Measurements from ENCODE around the gene FDPS. TPM values are rescaled to one million over a fixed set of nuclear protein-coding genes. Genes with fewer than 3 reads are reported as not detected.

Gene FDPS
- total RNA-seq, 1 experiment from 2014 or later, result 298 TPM

DNA sequence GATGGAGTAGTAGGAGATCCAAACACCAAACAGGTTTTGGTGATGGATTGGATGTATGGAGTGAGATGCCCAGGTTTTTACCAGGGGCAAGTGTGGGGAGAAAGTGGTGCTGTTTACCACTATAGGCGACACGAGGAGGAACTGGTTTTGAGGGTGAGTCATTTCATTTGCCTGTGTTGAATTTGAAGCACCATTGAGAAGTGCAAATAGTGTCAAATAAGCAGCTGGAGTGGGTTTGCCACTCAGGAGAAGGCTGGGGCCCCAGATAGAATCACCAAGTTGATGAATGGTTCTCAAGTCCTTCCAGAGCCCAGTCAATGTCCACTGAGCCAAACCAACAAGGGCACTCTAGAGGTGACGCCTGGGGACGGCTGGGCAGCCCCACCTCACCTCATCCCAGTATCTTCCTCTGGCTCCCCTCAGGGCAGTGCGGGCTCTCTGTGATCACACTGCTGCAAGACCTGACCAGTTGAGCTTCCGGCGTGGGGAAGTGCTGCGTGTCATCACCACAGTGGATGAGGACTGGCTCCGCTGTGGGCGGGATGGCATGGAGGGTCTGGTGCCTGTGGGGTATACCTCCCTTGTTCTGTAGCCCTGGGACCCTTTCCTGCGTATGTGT lies 21.4 kb downstream of the FDPS start:
- H3K27ac ChIP-seq (ENCODE audit: low read length), result no peak overlapping the region
- DNase-seq, result no peak
- H3K79me2 ChIP-seq (ENCODE audit: low read length), result peaks cover 3% of the 10 kb centered on the region; the same call in 1 of the 2 replicates
- H2AFZ ChIP-seq (ENCODE audit: low read length), result no peak overlapping the region
- no peaks in the 10 kb centered on the region for H3K27me3 ChIP-seq (ENCODE audit: low read length)
- no peaks in the 10 kb centered on the region for H3K9me3 ChIP-seq (ENCODE audit: low read length)
- H3K9me2 ChIP-seq (replicated peaks; ENCODE audit: insufficient read depth, low read length), result no peaks in the 10 kb centered on the region
- H3K4me3 ChIP-seq (ENCODE audit: low read length), result no peak overlapping the region
- H4K20me1 ChIP-seq (ENCODE audit: insufficient read depth, low read depth, low read length), result no peaks in the 10 kb centered on the region
- H3K36me3 ChIP-seq (ENCODE audit: insufficient read depth, low read length), result peaks cover 26% of the 10 kb centered on the region; the same call in 1 of the 2 replicates
- H3K4me2 ChIP-seq (ENCODE audit: low read depth, low read length, poor library complexity, severe bottlenecking), result no peak overlapping the region
- H3K4me1 ChIP-seq (ENCODE audit: low read length), result peaks cover 18% of the 10 kb centered on the region
- H3K9ac ChIP-seq (ENCODE audit: low read length), result no peak overlapping the region

DNA sequence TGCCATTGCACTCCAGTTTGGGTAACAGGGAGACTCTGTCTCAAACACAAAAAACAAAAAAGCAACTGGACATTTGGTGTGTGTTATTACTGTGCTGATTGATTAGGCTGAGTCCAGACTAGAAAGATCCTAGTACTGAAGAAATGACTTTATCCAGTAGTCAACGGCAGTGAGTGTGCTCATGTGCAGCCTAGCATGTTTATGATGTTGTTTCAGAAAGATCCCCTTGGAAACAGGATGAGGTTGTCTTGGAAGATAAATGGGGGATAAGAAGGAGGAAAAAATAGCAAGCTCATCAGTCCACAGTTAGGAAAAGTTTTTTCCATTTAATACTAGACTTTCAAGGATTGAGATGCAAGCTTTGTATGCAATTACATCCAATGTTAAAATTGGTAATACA lies 26.3 kb downstream of the FDPS start:
- Histone ChIP-seq H3K4me1 (ENCODE audit: low read length) (peaks cover 16% of the 10 kb centered on the region), H3K9me2 (replicated peaks; ENCODE audit: insufficient read depth, low read length) (no peaks in the 10 kb centered on the region), H3K9ac (ENCODE audit: low read length) (no peak overlapping the region), H3K4me2 (ENCODE audit: low read depth, low read length, poor library complexity, severe bottlenecking) (no peak overlapping the region), H2AFZ (ENCODE audit: low read length) (no peak overlapping the region), H3K79me2 (ENCODE audit: low read length) (peaks cover 4% of the 10 kb centered on the region; the same call in 1 of the 2 replicates), H3K4me3 (ENCODE audit: low read length) (no peak overlapping the region), H3K9me3 (ENCODE audit: low read length) (no peaks in the 10 kb centered on the region), H4K20me1 (ENCODE audit: insufficient read depth, low read depth, low read length) (no peaks in the 10 kb centered on the region), H3K27me3 (ENCODE audit: low read length) (no peaks in the 10 kb centered on the region), H3K36me3 (ENCODE audit: insufficient read depth, low read length) (peaks cover 48% of the 10 kb centered on the region; the same call in 1 of the 2 replicates), H3K27ac (ENCODE audit: low read length) (no peak overlapping the region)
- no peak for DNase-seq

DNA sequence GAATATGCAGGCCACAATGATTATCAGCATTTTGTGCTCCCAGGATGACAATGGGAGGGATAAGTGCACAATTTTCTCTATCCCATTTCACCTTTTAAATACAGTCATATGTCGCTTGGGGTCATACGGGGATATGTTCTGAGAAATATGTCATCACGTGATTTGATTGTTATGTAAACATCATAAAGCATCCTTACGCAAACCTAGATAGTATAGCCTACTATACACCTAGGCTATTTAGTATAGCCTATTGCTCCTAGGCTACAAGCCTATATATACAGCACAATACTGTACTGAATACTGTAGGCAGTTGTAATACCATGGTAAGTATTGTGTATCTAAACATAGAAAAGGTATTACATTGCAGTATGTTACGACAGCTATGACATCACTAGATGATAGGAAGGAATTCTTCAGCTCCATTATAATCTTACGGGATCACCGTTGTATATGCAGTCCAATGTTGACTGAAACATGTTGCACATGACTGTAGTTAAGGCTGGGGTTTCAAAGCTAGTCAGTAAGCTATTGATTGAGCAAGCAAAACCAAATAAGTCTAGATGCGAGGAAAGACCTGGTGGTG lies 30.9 kb downstream of the FDPS start:
- H3K36me3 ChIP-seq (ENCODE audit: insufficient read depth, low read length), result peaks cover 43% of the 10 kb centered on the region; the same call in 1 of the 2 replicates
- H2AFZ ChIP-seq (ENCODE audit: low read length), result no peak overlapping the region
- H3K27ac ChIP-seq (ENCODE audit: low read length), result no peak overlapping the region
- no peak overlapping the region for H3K9ac ChIP-seq (ENCODE audit: low read length)
- no peaks in the 10 kb centered on the region for H3K9me2 ChIP-seq (replicated peaks; ENCODE audit: insufficient read depth, low read length)
- no peak overlapping the region for H3K4me3 ChIP-seq (ENCODE audit: low read length)
- no peaks in the 10 kb centered on the region for H3K4me1 ChIP-seq (ENCODE audit: low read length)
- H3K79me2 ChIP-seq (ENCODE audit: low read length), result peaks cover 4% of the 10 kb centered on the region; the same call in 1 of the 2 replicates
- no peak overlapping the region for H3K4me2 ChIP-seq (ENCODE audit: low read depth, low read length, poor library complexity, severe bottlenecking)
- no peak for DNase-seq
- H4K20me1 ChIP-seq (ENCODE audit: insufficient read depth, low read depth, low read length), result no peaks in the 10 kb centered on the region
- no peaks in the 10 kb centered on the region for H3K9me3 ChIP-seq (ENCODE audit: low read length)
- no peaks in the 10 kb centered on the region for H3K27me3 ChIP-seq (ENCODE audit: low read length)

DNA sequence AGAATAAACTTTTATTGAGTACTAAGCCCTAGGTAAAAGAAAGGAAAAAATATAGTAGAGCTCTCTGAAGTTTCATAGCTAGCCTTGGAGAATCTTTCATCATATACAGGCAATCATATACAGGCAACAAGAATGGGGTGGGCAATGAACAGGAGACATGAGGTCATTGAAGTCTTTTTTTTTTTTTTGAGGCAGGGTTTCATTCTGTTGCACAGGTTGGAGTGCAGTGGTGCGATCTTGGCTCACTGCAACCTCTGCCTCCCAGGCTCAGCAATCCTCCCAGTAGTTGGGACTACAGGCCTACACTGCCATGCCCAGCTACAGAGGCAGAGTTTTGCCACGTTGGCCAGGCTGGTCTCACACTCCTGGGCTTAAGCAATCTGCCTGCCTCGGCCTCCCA lies 34.2 kb downstream of the FDPS start:
- H3K9me2 ChIP-seq (replicated peaks; ENCODE audit: insufficient read depth, low read length), result no peaks in the 10 kb centered on the region
- H2AFZ ChIP-seq (ENCODE audit: low read length), result no peak overlapping the region
- no peaks in the 10 kb centered on the region for H3K9me3 ChIP-seq (ENCODE audit: low read length)
- H3K4me3 ChIP-seq (ENCODE audit: low read length), result no peak overlapping the region
- no peak for DNase-seq
- no peaks in the 10 kb centered on the region for H4K20me1 ChIP-seq (ENCODE audit: insufficient read depth, low read depth, low read length)
- no peak overlapping the region for H3K9ac ChIP-seq (ENCODE audit: low read length)
- no peaks in the 10 kb centered on the region for H3K4me1 ChIP-seq (ENCODE audit: low read length)
- no peaks in the 10 kb centered on the region for H3K79me2 ChIP-seq (ENCODE audit: low read length)
- H3K27me3 ChIP-seq (ENCODE audit: low read length), result no peaks in the 10 kb centered on the region
- peaks cover 53% of the 10 kb centered on the region for H3K36me3 ChIP-seq (ENCODE audit: insufficient read depth, low read length)
- H3K4me2 ChIP-seq (ENCODE audit: low read depth, low read length, poor library complexity, severe bottlenecking), result no peak overlapping the region
- H3K27ac ChIP-seq (ENCODE audit: low read length), result no peak overlapping the region

DNA sequence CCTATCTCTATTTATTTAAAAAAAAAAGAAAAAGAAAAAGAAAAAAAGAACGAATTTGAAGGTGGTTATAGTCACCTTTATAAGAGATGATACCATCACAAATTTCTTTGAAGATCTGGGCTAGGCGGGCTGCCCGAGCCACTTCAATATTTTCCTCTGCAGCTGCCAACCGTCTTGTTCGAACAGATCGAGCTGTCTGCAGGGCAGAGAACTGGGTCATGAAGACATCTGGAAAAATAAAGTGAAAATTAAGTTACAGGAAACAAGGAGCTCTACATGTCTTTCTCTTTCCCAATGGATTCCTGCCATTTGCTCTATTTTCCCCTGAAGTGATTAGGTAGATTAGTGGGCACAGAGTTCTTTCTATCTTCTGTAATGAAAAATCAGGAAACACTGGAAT lies 44.0 kb downstream of the FDPS start:
- Histone ChIP-seq H3K36me3 (ENCODE audit: insufficient read depth, low read length) (peaks cover 34% of the 10 kb centered on the region), H3K27me3 (ENCODE audit: low read length) (no peaks in the 10 kb centered on the region), H4K20me1 (ENCODE audit: insufficient read depth, low read depth, low read length) (no peaks in the 10 kb centered on the region), H3K4me3 (ENCODE audit: low read length) (no peak overlapping the region), H3K4me2 (ENCODE audit: low read depth, low read length, poor library complexity, severe bottlenecking) (no peak overlapping the region), H2AFZ (ENCODE audit: low read length) (no peak overlapping the region), H3K9me2 (replicated peaks; ENCODE audit: insufficient read depth, low read length) (no peaks in the 10 kb centered on the region), H3K4me1 (ENCODE audit: low read length) (no peaks in the 10 kb centered on the region), H3K9me3 (ENCODE audit: low read length) (no peaks in the 10 kb centered on the region), H3K27ac (ENCODE audit: low read length) (no peak overlapping the region), H3K9ac (ENCODE audit: low read length) (no peak overlapping the region), H3K79me2 (ENCODE audit: low read length) (no peaks in the 10 kb centered on the region)
- no peak for DNase-seq

DNA sequence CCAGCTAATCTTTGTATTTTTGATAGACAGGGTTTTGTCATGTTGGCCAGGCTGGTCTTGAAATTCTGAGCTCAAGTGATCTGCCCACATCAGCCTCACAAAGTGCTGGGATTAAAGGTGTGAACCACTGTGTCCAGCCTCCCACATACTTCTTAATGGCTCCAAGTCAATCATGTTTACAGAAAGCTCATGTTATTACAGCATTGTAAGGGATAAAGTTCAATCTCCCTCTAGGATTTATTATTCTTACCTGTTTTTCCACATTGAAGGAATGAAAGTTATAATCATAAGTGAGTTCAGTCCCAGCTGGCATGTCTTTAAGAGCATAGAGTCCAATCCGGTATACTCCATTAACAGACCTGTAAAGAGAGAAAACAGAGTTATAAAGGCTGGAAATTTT lies 51.4 kb downstream of the FDPS start:
- H3K9ac ChIP-seq (ENCODE audit: low read length), result no peak overlapping the region
- peaks cover 18% of the 10 kb centered on the region for H3K36me3 ChIP-seq (ENCODE audit: insufficient read depth, low read length)
- H3K4me1 ChIP-seq (ENCODE audit: low read length), result no peaks in the 10 kb centered on the region

More for the DNA sequence above, 51.4 kb downstream of the FDPS start:
- Histone ChIP-seq H3K4me2 (ENCODE audit: low read depth, low read length, poor library complexity, severe bottlenecking) (no peak overlapping the region), H3K9me3 (ENCODE audit: low read length) (no peaks in the 10 kb centered on the region), H3K27me3 (ENCODE audit: low read length) (no peaks in the 10 kb centered on the region), H4K20me1 (ENCODE audit: insufficient read depth, low read depth, low read length) (no peaks in the 10 kb centered on the region), H3K4me3 (ENCODE audit: low read length) (no peak overlapping the region), H3K9me2 (replicated peaks; ENCODE audit: insufficient read depth, low read length) (no peaks in the 10 kb centered on the region), H2AFZ (ENCODE audit: low read length) (no peak overlapping the region), H3K79me2 (ENCODE audit: low read length) (no peaks in the 10 kb centered on the region), H3K27ac (ENCODE audit: low read length) (no peak overlapping the region)
- no peak for DNase-seq

Small RNAs within 50 kb of the gene (small RNA-seq; reads per million reads assigned to genes)
- gene RNU6-106P, result 0.12 reads per million

Other genes starting within 250 kb of the FDPS start
- 10.4 and 14.5 TPM in 2 replicates for gene EFNA4, start 245.1 kb upstream of the FDPS start, total RNA-seq (2014; rRNA removed; shearing (Covaris generic); ENCODE audit: low replicate concordance)
- 12.2 and 15.7 TPM in 2 replicates for gene EFNA3, start 230.0 kb upstream of the FDPS start, total RNA-seq (2014; rRNA removed; shearing (Covaris generic); ENCODE audit: low replicate concordance)
- gene EFNA1, start 181.0 kb upstream of the FDPS start, total RNA-seq (2014; rRNA removed; shearing (Covaris generic); ENCODE audit: low replicate concordance), result not detected in 2 replicates
- gene SLC50A1, start 173.0 kb upstream of the FDPS start, total RNA-seq (2014; rRNA removed; shearing (Covaris generic); ENCODE audit: low replicate concordance), result 47.8 and 56.5 TPM in 2 replicates
- 22.2 and 33.2 TPM in 2 replicates for gene DPM3, start 168.3 kb upstream of the FDPS start, total RNA-seq (2014; rRNA removed; shearing (Covaris generic); ENCODE audit: low replicate concordance)
- 237 and 400 TPM in 2 replicates for gene KRTCAP2, start 135.6 kb upstream of the FDPS start, total RNA-seq (2014; rRNA removed; shearing (Covaris generic); ENCODE audit: low replicate concordance)
- gene TRIM46, start 135.0 kb upstream of the FDPS start, total RNA-seq (2014; rRNA removed; shearing (Covaris generic); ENCODE audit: low replicate concordance), result 5.1 and 19.2 TPM in 2 replicates
- 11.9 and 18.7 TPM in 2 replicates for gene THBS3, start 101.0 kb upstream of the FDPS start, total RNA-seq (2014; rRNA removed; shearing (Covaris generic); ENCODE audit: low replicate concordance)
- 49.5 and 56.9 TPM in 2 replicates for gene MTX1, start 100.2 kb upstream of the FDPS start, total RNA-seq (2014; rRNA removed; shearing (Covaris generic); ENCODE audit: low replicate concordance)
- 20.7 and 30.6 TPM in 2 replicates for gene ENTREP3, start 53.4 kb upstream of the FDPS start, total RNA-seq (2014; rRNA removed; shearing (Covaris generic); ENCODE audit: low replicate concordance)
- 69.7 and 73.5 TPM in 2 replicates for gene SCAMP3, start 46.5 kb upstream of the FDPS start, total RNA-seq (2014; rRNA removed; shearing (Covaris generic); ENCODE audit: low replicate concordance)
- 78.7 and 99.6 TPM in 2 replicates for gene CLK2, start 35.4 kb upstream of the FDPS start, total RNA-seq (2014; rRNA removed; shearing (Covaris generic); ENCODE audit: low replicate concordance)
- gene HCN3, start 31.4 kb upstream of the FDPS start, total RNA-seq (2014; rRNA removed; shearing (Covaris generic); ENCODE audit: low replicate concordance), result 5.9 and 6.3 TPM in 2 replicates
- not detected in 2 replicates for gene PKLR, start 7.4 kb upstream of the FDPS start, total RNA-seq (2014; rRNA removed; shearing (Covaris generic); ENCODE audit: low replicate concordance)
- 8.3 and 9.2 TPM in 2 replicates for gene RUSC1, start 12.0 kb downstream of the FDPS start, total RNA-seq (2014; rRNA removed; shearing (Covaris generic); ENCODE audit: low replicate concordance)